Adrenal gland (tissue), 12 donors: ENCODE data around the gene KBTBD4. TPM values are rescaled to one million over a fixed set of nuclear protein-coding genes. Genes with fewer than 3 reads are reported as not detected.

Experiments used
- DNase-seq, 7 donors: peaks; one replicate each; pipeline ENCODE4 v3.0.0-alpha.2; 2019 to 2020
- H3K27ac ChIP-seq, 5 donors: fragments of 200-600 bp; sonication (generic) in 4 of 5; 1 replicate in 3 of 5; 2 replicates in 2 of 5; pipeline versions ENCODE4 v1.5.1 to v1.8.0; 2016 to 2020; ENCODE audit warnings: mild to moderate bottlenecking in 1 of 5
- H3K27me3 ChIP-seq: fragments of 200-600 bp; 2 replicates; pipeline ENCODE4 v1.8.0; 2021
- H3K36me3 ChIP-seq, 2 donors: fragments of 200-600 bp; replicated peaks in 1 of 2; 1 replicate in 1 of 2; 2 replicates in 1 of 2; pipeline versions ENCODE4 v1.5.1 to v1.8.0; 2018 to 2022
- H3K4me1 ChIP-seq, 2 donors: fragments of 200-600 bp; replicated peaks in 1 of 2; 1 replicate in 1 of 2; 2 replicates in 1 of 2; pipeline versions ENCODE4 v1.5.1 to v1.8.0; 2018 to 2021
- H3K4me3 ChIP-seq, 4 donors: fragments of 200-600 bp; sonication (generic) in 3 of 4; one replicate each; pipeline ENCODE4 v1.5.1; 2016 to 2018
- H3K9me3 ChIP-seq, 3 donors: fragments of 200-600 bp; sonication (generic) in 1 of 3; replicated peaks in 1 of 3; 1 replicate in 2 of 3; 2 replicates in 1 of 3; pipeline versions ENCODE4 v1.5.1 to v1.8.0; 2016 to 2021
- POLR2A ChIP-seq, 2 donors: fragments of 450-650 bp; IDR thresholded peaks; one replicate each; pipeline ENCODE4 v1.6.1; 2017; ENCODE audit warnings: antibody characterized with exemption in 2 of 2, mild to moderate bottlenecking in 2 of 2, moderate library complexity in 1 of 2
- WGBS, 4 donors: extraction: QIAGEN DNeasy Blood & Tissue Kit in 2 of 4; methylation state at CpG; one replicate each; pipeline versions ENCODE4 v1.1.5 to v1.1.7; 2013 to 2017; 5-methylcytosine and 5-hydroxymethylcytosine counted together
- intact Hi-C, 2 donors: fragments of 100-400 bp; cut with DNase I; formaldehyde crosslinking; loops; one replicate each; pipeline versions ENCODE4 v1.14.1 to v1.15.0; 2022 to 2023
- polyA plus RNA-seq, 3 donors: library from polyadenylated mRNA; stranded (reverse); fragments of 200-250 nt in 2 of 3; fragments of 350-450 nt in 1 of 3; fragmentation: Illumina TruSeq in 1 of 3; extraction: RNeasy Lipid Tissue Mini Kit (QIAGEN cat#74804) in 1 of 3; gene quantifications; one replicate each; pipeline ENCODE4 v1.2.3, GENCODE V29; 2013 to 2014
- total RNA-seq, 9 donors: library from RNA; depleted of rRNA in 4 of 9; stranded (reverse); fragments of >200 nt in 4 of 9; fragments of 120-200 nt in 1 of 9; fragmentation: NEBNext Ultra II Directional in 1 of 9; extraction: Animal tissue kit (Norgen Biotek cat#: 25700) in 1 of 9; gene quantifications; one replicate each; pipeline versions ENCODE4 v1.1.0 to v1.2.4, GENCODE V29; 2013 to 2023
- TF ChIP-seq, protein P1 (sequence below), 6 experiments: fragments of 450-650 bp in 4 of 6; fragments of 200-600 bp in 2 of 6; sonication (generic) in 1 of 6; IDR thresholded peaks; 1 replicate in 5 of 6; 2 replicates in 1 of 6; pipeline versions ENCODE4 v1.5.1 to v1.8.0; 2016 to 2021; ENCODE audit warnings: antibody characterized with exemption in 6 of 6, mild to moderate bottlenecking in 2 of 6, moderate library complexity in 1 of 6
- donor health status: healthy with polysubstance abuse.
- donor health status: Bipolar disorder and iron deficiency.
- donor health status: DM: yes; HTN: yes; CAD: no.
- donor health status: DM: no; HTN: no; CAD: no.
- donor health status: DM: no; HTN: no; CAD: no.
- donor health status: DM: yes; HTN: yes; CAD: no.

The KBTBD4 gene
- total and polyA plus RNA-seq, 12 donors, result 8.2 to 32.7 (median 25.6) TPM

- Histone ChIP-seq H3K4me1 (peaks cover 9 to 12% of the 10 kb centered on the region in 2 donors), H3K9me3 (no peaks in the 10 kb centered on the region), H3K4me3 (no peak overlapping the region), H3K27ac (no peak overlapping the region), H3K27me3 (peaks cover 19% of the 10 kb centered on the region), H3K36me3 (no peaks in the 10 kb centered on the region)
- no peak for DNase-seq
- WGBS, 4 donors, result 66 to 92% (median 81%) methylated on average over 4 of the region's 4 CpGs
- TF ChIP-seq, protein P1, sequence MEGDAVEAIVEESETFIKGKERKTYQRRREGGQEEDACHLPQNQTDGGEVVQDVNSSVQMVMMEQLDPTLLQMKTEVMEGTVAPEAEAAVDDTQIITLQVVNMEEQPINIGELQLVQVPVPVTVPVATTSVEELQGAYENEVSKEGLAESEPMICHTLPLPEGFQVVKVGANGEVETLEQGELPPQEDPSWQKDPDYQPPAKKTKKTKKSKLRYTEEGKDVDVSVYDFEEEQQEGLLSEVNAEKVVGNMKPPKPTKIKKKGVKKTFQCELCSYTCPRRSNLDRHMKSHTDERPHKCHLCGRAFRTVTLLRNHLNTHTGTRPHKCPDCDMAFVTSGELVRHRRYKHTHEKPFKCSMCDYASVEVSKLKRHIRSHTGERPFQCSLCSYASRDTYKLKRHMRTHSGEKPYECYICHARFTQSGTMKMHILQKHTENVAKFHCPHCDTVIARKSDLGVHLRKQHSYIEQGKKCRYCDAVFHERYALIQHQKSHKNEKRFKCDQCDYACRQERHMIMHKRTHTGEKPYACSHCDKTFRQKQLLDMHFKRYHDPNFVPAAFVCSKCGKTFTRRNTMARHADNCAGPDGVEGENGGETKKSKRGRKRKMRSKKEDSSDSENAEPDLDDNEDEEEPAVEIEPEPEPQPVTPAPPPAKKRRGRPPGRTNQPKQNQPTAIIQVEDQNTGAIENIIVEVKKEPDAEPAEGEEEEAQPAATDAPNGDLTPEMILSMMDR (IDR thresholded peaks at IDR 0.05), result no peak
- TF ChIP-seq POLR2A (IDR thresholded peaks at IDR 0.05), result no peak
- intact Hi-C loops, result no loop called here
These were observed 13.5 kb upstream of the KBTBD4 start for GRCh38 chr11:47592251-47592650.

- no peak for DNase-seq
- no peak overlapping the region for H3K27ac ChIP-seq
- H3K36me3 ChIP-seq, result no peaks in the 10 kb centered on the region
- intact Hi-C loops, result no loop called here
- TF ChIP-seq, protein P1 (IDR thresholded peaks at IDR 0.05), result no peak
- TF ChIP-seq POLR2A (IDR thresholded peaks at IDR 0.05), result no peak
- H3K4me1 ChIP-seq, result peaks cover 9 to 12% of the 10 kb centered on the region in 2 donors
- no peaks in the 10 kb centered on the region for H3K9me3 ChIP-seq
- no peak overlapping the region for H3K4me3 ChIP-seq
- 59 to 86% (median 76%) methylated on average over 5 to 7 of the region's 7 CpGs for WGBS, 4 donors
- peaks cover 19% of the 10 kb centered on the region for H3K27me3 ChIP-seq
These were observed 13.0 kb upstream of the KBTBD4 start for GRCh38 chr11:47591764-47592163.

DNA sequence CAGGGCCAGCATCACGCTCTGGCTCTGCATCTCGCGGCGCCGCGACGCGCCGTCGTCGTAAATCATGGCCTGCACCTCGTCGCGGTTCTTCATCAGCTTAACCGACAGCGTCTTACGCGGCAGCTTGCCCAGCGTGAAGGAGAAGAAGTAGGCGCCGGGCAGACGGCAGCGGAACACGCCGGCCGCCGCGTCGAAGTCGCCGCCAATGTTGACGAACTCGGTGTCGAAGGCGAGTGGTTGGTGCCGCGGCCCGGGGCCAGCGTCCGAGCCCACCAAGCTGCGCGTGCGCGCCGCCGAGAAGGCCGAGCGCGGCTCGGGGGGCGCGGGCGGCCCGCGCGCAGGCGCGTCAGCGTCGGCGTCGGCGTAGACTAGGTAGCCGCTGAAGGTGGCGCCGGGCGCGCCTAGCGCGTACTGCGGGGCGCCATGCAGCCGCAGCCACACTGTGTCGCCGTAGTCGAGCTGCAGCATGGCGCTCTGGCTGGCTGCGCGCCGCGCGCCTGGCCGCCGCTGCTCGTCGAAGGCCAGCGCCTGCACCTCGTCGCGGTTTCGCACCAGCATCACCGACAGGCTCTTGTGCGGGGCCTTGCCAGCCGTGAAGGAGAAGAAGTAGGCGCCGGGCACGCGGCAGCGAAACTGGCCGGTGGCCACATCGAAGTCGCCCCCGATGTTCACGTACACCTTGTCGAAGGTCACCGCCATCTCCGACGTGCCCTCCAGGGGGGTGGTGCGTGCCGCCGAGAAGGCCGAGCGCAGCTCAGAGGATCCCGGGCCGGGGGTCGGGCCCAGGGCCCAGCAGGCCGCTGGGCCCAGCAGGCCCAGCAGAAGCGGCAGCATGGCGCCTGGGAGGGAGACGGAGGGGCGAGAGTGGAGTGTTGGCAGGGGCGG is 11.4 kb upstream of the KBTBD4 start:
- Histone ChIP-seq H3K4me1 (peaks cover 9 to 12% of the 10 kb centered on the region in 2 donors), H3K27ac (no peak overlapping the region), H3K4me3 (peak overlapping the region in 1 of 4 donors; percentile 45), H3K27me3 (peaks cover 19% of the 10 kb centered on the region), H3K36me3 (peaks cover 0 to under 1% of the 10 kb centered on the region in 2 donors), H3K9me3 (no peaks in the 10 kb centered on the region)
- intact Hi-C loops, result no loop called here
- 37 to 74% (median 47%) methylated on average over 22 to 122 of the region's 122 CpGs for WGBS, 4 donors
- no peak for DNase-seq
- TF ChIP-seq POLR2A (IDR thresholded peaks at IDR 0.05), result no peak
- TF ChIP-seq, protein P1 (IDR thresholded peaks at IDR 0.05), result no peak

DNA sequence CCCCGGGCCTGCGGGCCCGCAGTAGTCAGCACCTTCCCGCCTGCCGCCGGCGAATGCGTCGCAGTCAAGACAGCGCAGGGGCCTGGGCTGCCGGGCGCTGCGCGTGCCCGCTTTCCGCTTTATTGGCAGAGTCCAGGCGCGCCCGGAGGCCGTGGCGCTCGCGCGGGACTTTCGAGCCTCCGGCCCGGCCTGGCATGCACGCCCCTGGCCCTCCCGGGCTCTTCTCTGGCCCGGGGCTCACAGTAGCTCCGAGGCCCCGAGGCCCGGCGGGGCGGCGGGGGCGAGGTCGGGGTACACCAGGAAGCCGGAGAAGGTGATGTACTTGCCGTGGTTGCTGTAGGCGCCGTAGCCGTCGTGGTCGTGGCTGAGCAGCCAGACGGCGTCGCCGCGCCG is 10.8 kb upstream of the KBTBD4 start:
- H3K4me1 ChIP-seq, result peaks cover 9 to 11% of the 10 kb centered on the region in 2 donors
- no peak for DNase-seq
- 32 to 86% (median 48%) methylated on average over 10 to 51 of the region's 51 CpGs for WGBS, 4 donors
- H3K27me3 ChIP-seq, result peaks cover 18% of the 10 kb centered on the region
- H3K9me3 ChIP-seq, result no peaks in the 10 kb centered on the region
- TF ChIP-seq, protein P1 (IDR thresholded peaks at IDR 0.05), result no peak
- no peak for TF ChIP-seq POLR2A (IDR thresholded peaks at IDR 0.05)
- H3K4me3 ChIP-seq, result peak overlapping the region in 1 of 4 donors; percentile 45
- peaks cover 0 to 7% of the 10 kb centered on the region in 2 donors for H3K36me3 ChIP-seq
- intact Hi-C loops, result no loop called here
- no peak overlapping the region for H3K27ac ChIP-seq
